HuH-7 (cell line): ENCODE data around the gene SCN4B.

Experiments used
- DNase-seq: peaks from one replicate; pipeline ENCODE4 v3.0.0; 2011; ENCODE audit warnings: low spot score

The SCN4B gene

DNA sequence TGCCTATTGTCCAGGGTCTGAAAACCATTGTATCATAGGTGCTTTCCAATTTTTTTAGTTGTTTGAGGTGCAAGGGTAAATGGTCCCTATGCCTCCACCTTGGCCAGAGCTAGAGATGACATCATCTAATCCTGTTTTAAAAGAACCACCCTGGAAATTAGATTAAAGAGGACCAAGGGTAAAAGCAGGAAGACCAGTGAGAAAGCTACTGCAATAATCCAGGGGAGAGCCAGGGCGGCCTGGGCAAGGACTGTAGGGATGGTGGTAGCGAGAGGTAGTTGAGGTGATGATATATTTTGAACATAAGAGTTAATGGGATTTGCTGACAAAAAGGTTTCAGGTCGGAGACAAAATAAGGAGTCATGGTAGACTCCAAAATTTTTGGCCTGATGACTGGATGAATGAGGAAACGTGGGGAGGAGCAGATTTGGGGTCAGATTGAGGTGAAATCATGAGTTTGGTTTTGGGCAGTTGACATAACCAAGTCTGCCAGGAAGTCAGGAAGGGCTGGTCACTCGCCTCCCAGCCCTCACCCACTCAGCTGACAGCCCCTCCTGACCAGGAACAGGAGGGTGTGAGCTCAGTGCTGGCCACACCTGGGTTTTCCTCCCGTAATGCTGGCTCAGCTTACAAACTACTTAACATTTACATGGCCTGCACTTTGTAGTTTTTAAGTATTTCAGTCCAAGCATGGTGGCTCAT is 23.0 kb downstream of the SCN4B start:
- DNase-seq: no peak

DNA sequence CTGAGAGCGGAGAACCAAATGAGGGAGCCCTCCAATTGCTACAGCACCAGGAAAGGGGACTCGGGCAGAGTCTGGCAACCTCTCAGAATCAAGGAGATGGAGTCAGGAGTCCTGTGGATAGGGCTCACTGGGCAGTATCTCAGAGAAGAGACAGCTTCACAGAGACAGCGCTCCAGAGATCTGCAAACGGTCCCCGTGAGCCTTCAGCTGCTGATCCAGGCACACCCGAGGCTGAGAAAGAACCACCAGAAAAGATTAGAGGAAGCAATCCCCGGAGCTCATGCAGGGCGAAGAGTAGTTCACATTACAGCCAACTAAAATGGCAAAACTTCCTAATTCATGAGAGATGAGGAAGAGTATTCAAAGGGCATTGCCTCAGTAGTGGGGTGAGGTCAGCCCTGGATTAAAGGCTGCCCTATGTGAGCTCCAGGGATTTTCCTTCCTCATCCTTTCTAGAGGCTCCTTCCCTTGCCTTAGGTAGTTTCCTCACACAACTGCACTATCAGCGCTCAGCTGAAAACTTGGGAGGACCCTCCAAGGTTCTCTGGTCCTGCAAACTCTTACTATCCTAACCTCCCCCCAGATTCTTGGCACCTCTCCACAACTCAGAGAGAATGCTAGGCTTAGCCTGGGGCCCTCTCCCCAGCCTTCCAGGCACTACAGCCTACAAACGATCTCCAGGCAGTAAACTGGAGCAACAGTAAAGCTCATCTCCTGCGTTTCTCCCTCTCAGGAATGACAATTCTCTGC is 23.7 kb downstream of the SCN4B start:
- DNase-seq: no peak

GRCh38 chr11:118128310-118128709 is 24.3 kb downstream of the SCN4B start:
- no peak for DNase-seq

- no peak for DNase-seq
Measured at GRCh38 chr11:118126082-118126838, 26.4 kb downstream of the SCN4B start.

DNA sequence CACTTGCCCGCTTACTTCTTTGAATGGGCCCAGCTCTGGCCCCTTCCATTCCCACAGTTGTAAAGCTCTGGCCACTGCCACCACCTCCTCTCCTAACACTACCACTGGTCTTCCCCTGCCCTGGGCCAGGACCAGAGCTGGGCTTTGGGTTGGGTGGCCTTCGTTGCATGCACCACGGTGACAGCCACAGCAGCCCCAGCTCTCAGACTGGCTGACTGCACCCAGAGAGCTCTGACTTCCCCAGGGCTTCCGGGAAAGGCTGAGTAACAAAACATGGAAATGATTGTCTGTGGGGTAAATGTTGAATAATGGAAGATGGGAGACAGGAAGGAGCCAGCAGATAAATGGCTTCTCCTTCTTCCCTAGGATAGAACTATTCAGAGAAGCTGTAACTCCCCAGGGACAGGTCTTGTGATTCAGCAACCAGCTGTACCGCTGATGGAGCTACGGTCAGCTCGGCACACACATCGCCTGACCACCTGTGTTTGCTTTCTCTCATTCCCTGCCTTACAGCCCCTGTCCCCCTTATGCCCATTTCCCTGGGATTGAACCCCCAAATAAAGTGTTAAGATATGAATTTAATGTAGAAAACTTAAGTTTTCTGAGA is 27.6 kb downstream of the SCN4B start:
- DNase-seq: no peak

- no peak for DNase-seq
Measured at GRCh38 chr11:118120793-118121192, 31.8 kb downstream of the SCN4B start.

- no peak for DNase-seq
Measured at GRCh38 chr11:118117790-118118601, 34.6 kb downstream of the SCN4B start.

DNA sequence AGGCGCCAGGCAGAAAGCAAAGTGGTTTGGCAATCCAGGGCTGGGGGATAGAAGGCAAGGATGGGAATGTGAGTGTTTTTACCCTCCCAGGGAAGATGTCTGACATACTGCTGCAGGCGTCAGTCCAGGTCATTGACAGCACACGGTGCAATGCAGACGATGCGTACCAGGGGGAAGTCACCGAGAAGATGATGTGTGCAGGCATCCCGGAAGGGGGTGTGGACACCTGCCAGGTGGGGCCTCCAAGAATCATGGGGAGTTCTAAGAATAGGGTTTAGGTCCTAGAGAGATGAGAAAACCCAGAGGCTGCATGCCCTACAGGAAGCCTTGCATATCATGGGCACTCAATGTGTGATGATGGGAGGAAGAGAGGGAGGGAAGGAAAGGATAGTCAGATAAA is 37.6 kb downstream of the SCN4B start:
- DNase-seq: no peak

GRCh38 chr11:118114266-118114665 is 38.4 kb downstream of the SCN4B start:
- DNase-seq: no peak

DNA sequence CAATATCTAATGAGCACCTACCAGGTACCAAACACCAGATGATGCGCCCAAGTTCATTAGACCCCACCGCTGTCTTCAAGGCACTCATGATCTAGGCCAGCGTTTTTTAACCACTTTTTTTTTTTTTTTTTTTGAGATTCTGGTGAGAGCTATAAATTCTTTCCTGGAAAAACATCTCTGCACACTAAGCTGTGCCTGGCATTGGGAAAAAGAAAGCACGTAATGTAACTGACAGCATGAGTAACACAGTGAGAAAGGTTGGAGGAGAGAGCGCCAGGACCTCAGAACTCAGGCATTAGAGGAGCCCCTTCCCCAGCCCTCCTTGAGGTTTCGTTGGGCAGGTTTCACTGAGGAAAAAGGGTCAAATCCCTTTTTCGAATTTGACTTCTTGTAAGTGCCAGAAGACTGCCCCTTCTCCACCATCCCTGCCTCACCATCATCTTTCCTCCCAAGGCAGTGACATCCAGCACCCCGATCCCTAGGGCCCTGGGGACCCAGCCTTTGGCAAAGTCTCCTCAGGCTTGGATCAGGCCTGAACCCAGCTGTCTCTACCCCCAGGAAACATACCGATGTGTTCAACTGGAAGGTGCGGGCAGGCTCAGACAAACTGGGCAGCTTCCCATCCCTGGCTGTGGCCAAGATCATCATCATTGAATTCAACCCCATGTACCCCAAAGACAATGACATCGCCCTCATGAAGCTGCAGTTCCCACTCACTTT is 39.8 kb downstream of the SCN4B start:
- no peak for DNase-seq

DNA sequence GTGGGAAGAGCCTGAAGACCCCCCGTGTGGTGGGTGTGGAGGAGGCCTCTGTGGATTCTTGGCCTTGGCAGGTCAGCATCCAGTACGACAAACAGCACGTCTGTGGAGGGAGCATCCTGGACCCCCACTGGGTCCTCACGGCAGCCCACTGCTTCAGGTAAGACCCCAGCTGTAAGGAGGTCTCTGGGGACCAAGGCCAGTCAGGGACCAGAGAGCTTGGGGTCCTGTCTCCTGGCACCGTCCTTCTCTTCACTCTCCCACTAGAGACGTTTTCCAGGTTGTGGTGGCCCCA is 40.9 kb downstream of the SCN4B start:
- no peak for DNase-seq

- no peak for DNase-seq
Measured at GRCh38 chr11:118111019-118111743, 41.4 kb downstream of the SCN4B start.

GRCh38 chr11:118109231-118109630 is 43.4 kb downstream of the SCN4B start:
- no peak for DNase-seq

DNA sequence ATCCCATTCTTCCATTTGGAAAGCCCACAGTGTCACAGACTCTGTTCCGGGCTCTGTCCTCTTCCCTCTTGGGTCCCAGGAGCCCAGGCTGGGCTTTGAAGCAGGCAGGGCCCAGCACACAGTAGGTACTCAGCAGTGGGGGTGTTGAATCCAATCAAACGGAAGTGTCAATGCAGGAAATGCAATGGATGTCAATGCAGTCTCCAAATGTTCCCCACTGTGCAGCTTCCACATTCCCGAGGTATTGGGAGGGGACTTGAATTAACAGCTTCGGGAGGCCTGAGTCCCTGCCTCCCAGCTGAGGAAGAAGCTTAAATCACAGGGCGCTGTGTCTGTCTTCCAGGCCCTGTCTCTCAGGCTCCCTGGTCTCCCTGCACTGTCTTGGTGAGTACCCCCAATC is 44.1 kb downstream of the SCN4B start:
- no peak for DNase-seq

- DNase-seq: no peak
Measured at GRCh38 chr11:118106789-118107335, 45.8 kb downstream of the SCN4B start.

DNA sequence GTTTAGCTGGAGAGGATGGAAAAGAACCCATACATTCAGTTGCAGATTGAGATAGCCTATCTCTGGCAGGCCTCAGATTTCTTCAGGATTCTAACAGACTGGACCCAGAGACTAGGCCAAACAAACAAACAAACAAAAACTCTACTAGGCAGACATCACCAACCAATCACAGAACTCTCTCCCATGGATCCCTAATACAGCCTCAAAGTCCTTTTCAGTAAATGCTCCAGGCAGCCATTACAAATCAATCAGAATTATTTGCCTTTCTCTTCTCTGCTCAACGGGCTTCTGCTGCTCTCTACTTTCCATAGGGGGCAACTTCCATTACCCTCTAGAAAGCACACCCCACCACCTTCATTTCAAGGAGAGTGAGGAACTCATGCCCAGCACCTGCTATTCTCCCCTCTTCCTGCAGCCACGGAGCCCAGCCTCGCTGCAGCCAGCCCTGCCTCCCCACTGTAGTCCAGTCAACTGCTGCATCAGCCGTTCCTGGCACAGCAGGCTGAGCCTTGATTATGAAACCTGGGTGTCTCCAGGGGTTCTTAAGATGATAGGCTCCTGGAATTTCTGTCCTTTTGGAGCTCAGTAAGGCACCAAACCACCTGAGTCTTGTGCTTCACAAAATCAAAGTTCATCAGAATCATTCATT is 46.8 kb downstream of the SCN4B start:
- DNase-seq: no peak

DNA sequence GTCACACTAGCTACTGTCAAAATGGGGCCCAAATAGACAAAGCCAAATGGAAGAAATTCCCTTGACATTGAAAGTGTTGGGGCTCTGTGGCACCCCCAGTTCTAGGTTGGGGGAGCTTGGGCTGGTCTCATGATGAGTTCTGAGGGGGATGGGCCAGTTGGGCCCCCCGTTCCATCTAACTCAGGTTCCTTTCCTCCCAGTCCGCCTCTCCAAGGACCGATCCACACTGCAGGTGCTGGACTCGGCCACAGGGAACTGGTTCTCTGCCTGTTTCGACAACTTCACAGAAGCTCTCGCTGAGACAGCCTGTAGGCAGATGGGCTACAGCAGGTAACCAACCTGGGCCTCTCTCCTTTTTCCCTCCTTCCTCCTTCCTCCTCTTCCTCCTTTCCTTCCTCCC is 48.1 kb downstream of the SCN4B start:
- no peak for DNase-seq

GRCh38 chr11:118102721-118103261 is 49.8 kb downstream of the SCN4B start:
- DNase-seq: no peak

DNA sequence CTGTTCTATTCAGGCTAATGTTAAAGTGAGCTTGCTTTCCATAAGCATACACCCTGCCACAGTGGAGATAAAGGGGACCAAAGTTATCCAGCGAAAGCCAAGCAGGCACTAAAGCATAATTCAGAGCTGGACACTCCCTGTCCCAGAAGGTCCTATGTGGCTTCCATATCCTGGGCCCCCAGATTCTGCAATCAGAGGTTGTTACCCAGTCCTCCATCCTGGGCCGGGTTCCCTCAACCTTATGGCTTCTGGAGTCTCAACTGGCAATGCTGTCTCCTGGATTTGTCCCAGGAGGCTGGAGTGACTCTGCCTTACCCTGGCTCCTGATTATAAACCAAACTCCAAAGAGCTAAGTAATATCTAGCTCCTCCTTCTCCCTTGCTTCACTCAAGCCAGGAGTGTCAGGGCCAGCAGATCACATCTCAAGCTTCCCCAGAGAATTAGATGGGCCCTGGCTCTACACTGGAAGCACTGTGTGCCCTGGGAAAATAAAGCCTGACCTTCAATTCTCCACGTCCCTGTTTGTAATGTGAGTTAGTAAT is 51.9 kb downstream of the SCN4B start:
- no peak for DNase-seq
